CD14-positive monocyte (primary cell): Measurements from ENCODE around the gene RAB11FIP5. TPM values are rescaled to one million over a fixed set of nuclear protein-coding genes. Genes with fewer than 3 reads are reported as not detected.

ENCODE experiments used
- DNase-seq, 3 donors: peaks; one replicate each; pipeline ENCODE4 v3.0.0-alpha.2; 2011 to 2022
- H2AFZ ChIP-seq: 2 replicates; pipeline ENCODE4 v1.6.0; 2012; ENCODE audit warnings: mild to moderate bottlenecking, low read depth, low read length, inconsistent platforms; ENCODE audit not compliant: insufficient read depth, poor library complexity, severe bottlenecking
- H3K27ac ChIP-seq, 2 donors: 1 replicate in 1 of 2; 2 replicates in 1 of 2; pipeline ENCODE4 v1.5.1; 2012 to 2013; ENCODE audit warnings: low read length in 2 of 2, control low read depth in 1 of 2, inconsistent platforms in 1 of 2, low read depth in 1 of 2, mild to moderate bottlenecking in 1 of 2
- H3K27me3 ChIP-seq, 2 donors: one replicate each; pipeline versions ENCODE4 v1.6.0 to v1.6.1; 2011 to 2013; ENCODE audit warnings: low read length in 2 of 2; ENCODE audit not compliant: control insufficient read depth in 2 of 2, insufficient read depth in 2 of 2
- H3K36me3 ChIP-seq, 2 donors: replicated peaks in 1 of 2; 1 replicate in 1 of 2; 2 replicates in 1 of 2; pipeline versions ENCODE4 v1.5.1 to v1.6.1; 2012 to 2013; ENCODE audit warnings: low read length in 2 of 2, control low read depth in 1 of 2, inconsistent platforms in 1 of 2, mild to moderate bottlenecking in 1 of 2; ENCODE audit not compliant: insufficient read depth in 2 of 2, control insufficient read depth in 1 of 2
- H3K4me1 ChIP-seq, 2 donors: 1 replicate in 1 of 2; 2 replicates in 1 of 2; pipeline versions ENCODE4 v1.5.1 to v1.6.1; 2012 to 2013; ENCODE audit warnings: low read length in 2 of 2, control low read depth in 1 of 2, inconsistent platforms in 1 of 2, mild to moderate bottlenecking in 1 of 2, moderate library complexity in 1 of 2; ENCODE audit not compliant: insufficient read depth in 2 of 2, control insufficient read depth in 1 of 2
- H3K4me2 ChIP-seq: replicated peaks from 2 replicates; pipeline ENCODE3; 2012; ENCODE audit warnings: low read length, moderate library complexity, mild to moderate bottlenecking; ENCODE audit not compliant: poor library complexity, severe bottlenecking; ENCODE audit errors: extremely low read depth
- H3K4me3 ChIP-seq, 3 experiments: fragments of 200-600 bp in 1 of 3; sonication (generic) in 1 of 3; replicated peaks in 1 of 3; 1 replicate in 2 of 3; 2 replicates in 1 of 3; pipeline ENCODE4 v1.5.1; 2011 to 2013; ENCODE audit warnings: low read length in 3 of 3, mild to moderate bottlenecking in 3 of 3, control low read depth in 2 of 3, low read depth in 2 of 3, inconsistent platforms in 1 of 3, moderate library complexity in 1 of 3
- H3K79me2 ChIP-seq: 2 replicates; pipeline ENCODE4 v1.6.0; 2012; ENCODE audit warnings: mild to moderate bottlenecking, control low read depth, inconsistent platforms, low read length, moderate library complexity; ENCODE audit not compliant: insufficient read depth
- H3K9ac ChIP-seq: 2 replicates; pipeline ENCODE4 v1.6.0; 2017; ENCODE audit warnings: low read length, mild to moderate bottlenecking; ENCODE audit not compliant: insufficient read depth, poor library complexity, severe bottlenecking
- H3K9me3 ChIP-seq, 2 donors: replicated peaks in 1 of 2; 1 replicate in 1 of 2; 2 replicates in 1 of 2; pipeline versions ENCODE4 v1.5.1 to v1.6.1; 2012 to 2013; ENCODE audit warnings: low read length in 2 of 2, control low read depth in 1 of 2; ENCODE audit not compliant: control insufficient read depth in 1 of 2, insufficient read depth in 1 of 2
- H4K20me1 ChIP-seq: 2 replicates; pipeline ENCODE4 v1.6.0; 2012; ENCODE audit warnings: mild to moderate bottlenecking, low read length, control low read depth, moderate library complexity; ENCODE audit not compliant: insufficient read depth
- H3K27ac Mint-ChIP-seq, 7 donors: one replicate each; pipeline ENCODE4 v1.8.0; 2020; ENCODE audit warnings: mild to moderate bottlenecking in 7 of 7, mixed read lengths in 7 of 7, moderate library complexity in 6 of 7, inconsistent platforms in 2 of 7
- H3K27me3 Mint-ChIP-seq, 3 donors: one replicate each; pipeline ENCODE4 v1.8.0; 2021 to 2022; ENCODE audit warnings: low read depth in 3 of 3, mild to moderate bottlenecking in 3 of 3, mixed read lengths in 3 of 3, moderate library complexity in 3 of 3, inconsistent platforms in 1 of 3
- H3K36me3 Mint-ChIP-seq, 2 donors: one replicate each; pipeline ENCODE4 v1.8.0; 2020; ENCODE audit warnings: mixed read lengths in 2 of 2, inconsistent platforms in 1 of 2, mild to moderate bottlenecking in 1 of 2
- H3K4me1 Mint-ChIP-seq: one replicate; pipeline ENCODE4 v1.8.0; 2020; ENCODE audit warnings: mild to moderate bottlenecking, mixed read lengths
- H3K4me3 Mint-ChIP-seq, 2 donors: one replicate each; pipeline ENCODE4 v1.8.0; 2020; ENCODE audit warnings: mild to moderate bottlenecking in 2 of 2, mixed read lengths in 2 of 2, moderate library complexity in 1 of 2
- H3K9me3 Mint-ChIP-seq, 7 donors: one replicate each; pipeline ENCODE4 v1.8.0; 2020 to 2022; ENCODE audit warnings: mixed read lengths in 7 of 7, mild to moderate bottlenecking in 6 of 7, moderate library complexity in 6 of 7, inconsistent platforms in 2 of 7
- CTCF ChIP-seq: fragments of 200-600 bp; IDR thresholded peaks from one replicate; pipeline ENCODE4 v1.8.0; 2022; ENCODE audit warnings: antibody characterized with exemption, mild to moderate bottlenecking
- WGBS: methylation state at CpG from one replicate; pipeline ENCODE4 v1.1.5; 2013; ENCODE audit warnings: missing lambda C conversion rate; ENCODE audit not compliant: insufficient coverage; 5-methylcytosine and 5-hydroxymethylcytosine counted together
- intact Hi-C, 2 donors: fragments of 100-400 bp; cut with micrococcal nuclease; formaldehyde crosslinking; loops; one replicate each; pipeline versions ENCODE4 v1.15.0 to v1.15.1; 2023
- polyA plus RNA-seq, 3 donors: library from polyadenylated mRNA; depleted of rRNA in 1 of 3; unstranded in 2 of 3; stranded (reverse) in 1 of 3; fragments of 300-500 nt in 2 of 3; fragments of >200 nt in 1 of 3; fragmentation: Illumina TruSeq in 2 of 3; gene quantifications; 1 replicate in 2 of 3; 2 replicates in 1 of 3; pipeline ENCODE4 v1.2.3, GENCODE V29; 2012 to 2021

RAB11FIP5 gene
- polyA plus RNA-seq, 3 donors, result 0.57 to 0.93 (median 0.61) TPM

GRCh38 chr2:73027340-73027739, 85.4 kb downstream of the RAB11FIP5 start:
- WGBS, result 75% methylated on average over 1 of the region's 1 CpG
- Histone ChIP-seq H3K4me3 (no peak overlapping the region), H3K27me3 (no peaks in the 10 kb centered on the region), H2AFZ (no peak overlapping the region), H3K79me2 (no peaks in the 10 kb centered on the region), H3K4me2 (no peak overlapping the region), H3K4me1 (peaks cover 29 to 32% of the 10 kb centered on the region in 2 donors), H3K9ac (no peak overlapping the region), H4K20me1 (no peaks in the 10 kb centered on the region), H3K27ac (no peak overlapping the region), H3K9me3 (no peaks in the 10 kb centered on the region), H3K36me3 (peaks cover 14 to 38% of the 10 kb centered on the region in 2 donors)
- no peak for DNase-seq
- peaks cover 37% of the 10 kb centered on the region for H3K4me1 Mint-ChIP-seq
- peaks cover 32 to 66% of the 10 kb centered on the region in 2 donors for H3K36me3 Mint-ChIP-seq
- H3K4me3 Mint-ChIP-seq, result no peak overlapping the region
- H3K9me3 Mint-ChIP-seq, result no peaks in the 10 kb centered on the region
- no peak for TF ChIP-seq CTCF
- intact Hi-C loops, result no loop called here
- H3K27me3 Mint-ChIP-seq, result peaks cover 0 to 3% (median 0%) of the 10 kb centered on the region in 3 donors
- peak overlapping the region in 1 of 7 donors; percentile 77 for H3K27ac Mint-ChIP-seq

DNA sequence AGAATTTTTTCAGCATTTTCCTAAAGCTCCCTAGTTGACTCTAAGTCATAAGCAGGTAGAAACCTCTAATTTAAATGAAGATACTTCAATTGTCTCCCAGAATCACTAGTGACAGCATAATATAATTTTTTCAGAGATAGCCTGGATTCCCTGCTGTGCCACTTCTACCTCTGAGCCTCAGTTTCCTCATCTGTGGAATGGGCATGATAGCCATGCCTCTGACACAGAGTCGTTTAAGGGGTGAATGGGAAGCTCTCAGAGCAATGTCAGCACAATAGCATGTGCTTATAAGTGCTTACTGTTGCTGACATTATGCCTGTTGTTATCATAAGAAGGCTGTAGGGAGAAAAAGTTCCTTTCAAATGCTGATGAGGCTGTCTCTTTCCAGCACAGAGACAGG, 89.3 kb downstream of the RAB11FIP5 start:
- no peaks in the 10 kb centered on the region for H3K79me2 ChIP-seq
- H3K27ac Mint-ChIP-seq, result peak overlapping the region in 1 of 7 donors; percentile 54

More for the DNA sequence above, 89.3 kb downstream of the RAB11FIP5 start:
- H3K36me3 Mint-ChIP-seq, result peaks cover 43 to 77% of the 10 kb centered on the region in 2 donors
- no peaks in the 10 kb centered on the region for H3K9me3 Mint-ChIP-seq
- no peaks in the 10 kb centered on the region for H4K20me1 ChIP-seq
- peaks cover 0 to 2% (median 2%) of the 10 kb centered on the region in 3 donors for H3K27me3 Mint-ChIP-seq
- peak overlapping the region in 1 of 2 donors; percentile 34 for H3K27ac ChIP-seq
- H3K9ac ChIP-seq, result no peak overlapping the region
- no CpG with 5 or more reads among the region's 1 CpG for WGBS
- H3K4me2 ChIP-seq, result no peak overlapping the region
- H3K4me3 Mint-ChIP-seq, result no peak overlapping the region
- H3K4me1 Mint-ChIP-seq, result peaks cover 18% of the 10 kb centered on the region
- DNase-seq, result no peak
- TF ChIP-seq CTCF, result no peak
- peaks cover 29 to 66% of the 10 kb centered on the region in 2 donors for H3K36me3 ChIP-seq
- no peak overlapping the region for H2AFZ ChIP-seq
- no peak overlapping the region for H3K4me3 ChIP-seq
- intact Hi-C loops, result no loop called here
- peaks cover 20 to 21% of the 10 kb centered on the region in 2 donors for H3K4me1 ChIP-seq
- no peaks in the 10 kb centered on the region for H3K27me3 ChIP-seq
- no peaks in the 10 kb centered on the region for H3K9me3 ChIP-seq

Other genes starting within 250 kb of the RAB11FIP5 start
- 10 to 100 TPM in 1 of 3 donors, 1 to 10 TPM in 2; 2.9 to 12.5 (median 7.6) TPM for gene SPR, start 225.5 kb downstream of the RAB11FIP5 start, polyA plus RNA-seq
- gene EMX1, start 195.4 kb downstream of the RAB11FIP5 start, polyA plus RNA-seq, result not detected
- gene SFXN5, start 41.2 kb downstream of the RAB11FIP5 start, polyA plus RNA-seq, result 10 to 100 TPM in 1 of 3 donors, 1 to 10 TPM in 2; 5.9 to 28.6 (median 9.5) TPM
- gene NOTO, start 89.6 kb upstream of the RAB11FIP5 start, polyA plus RNA-seq, result not detected
- 1 to 10 TPM; 1.6 to 5.2 (median 1.7) TPM for gene SMYD5, start 101.3 kb upstream of the RAB11FIP5 start, polyA plus RNA-seq
- 10 to 100 TPM in 2 of 3 donors, 1 to 10 TPM in 1; 9.0 to 49.2 (median 33.3) TPM for gene PRADC1, start 120.3 kb upstream of the RAB11FIP5 start, polyA plus RNA-seq
- 100 to 1,000 TPM in 2 of 3 donors, 10 to 100 TPM in 1; 56.8 to 151 (median 134) TPM for gene CCT7, start 121.4 kb upstream of the RAB11FIP5 start, polyA plus RNA-seq
- 10 to 100 TPM in 1 of 3 donors, under 1 TPM in 2; 0.29 to 17.1 (median 0.52) TPM for gene FBXO41, start 171.5 kb upstream of the RAB11FIP5 start, polyA plus RNA-seq
- gene EGR4, start 180.6 kb upstream of the RAB11FIP5 start, polyA plus RNA-seq, result under 1 TPM in 2 of 3 donors, not detected in 1; 0.12 to 0.15 TPM